ENCODE results near the gene TCIRG1. TPM values are rescaled to one million over a fixed set of nuclear protein-coding genes. Genes with fewer than 3 reads are reported as not detected.
"Not testable (repeated sequence)": the region's sequence is repeated elsewhere in the genome, so short reads cannot be mapped to it uniquely, and the experiment has no call there.

Gene TCIRG1
- total RNA-seq, 2 donors from 2014 or later: 39.5 to 51.7 TPM

- no peak for DNase-seq
- peak; percentile 48 to 63 for ATAC-seq
- intact Hi-C loops (cut with DNase I): no loop called here
Observed at GRCh38 chr11:68067991-68068390, 29.2 kb downstream of the TCIRG1 start.

- intact Hi-C loops (cut with DNase I): no loop called here
- DNase-seq: no peak
- no peak for ATAC-seq
Observed at GRCh38 chr11:68071281-68072048, 32.6 kb downstream of the TCIRG1 start.

GRCh38 chr11:68074584-68075352, 35.9 kb downstream of the TCIRG1 start:
- no peak for DNase-seq
- ATAC-seq: peak in 1 of 2 donors; percentile 15
- intact Hi-C loops (cut with DNase I): no loop called here

- ATAC-seq: no peak
- intact Hi-C loops (cut with DNase I): no loop called here
Observed at GRCh38 chr11:68076371-68077042, 37.7 kb downstream of the TCIRG1 start.

DNA sequence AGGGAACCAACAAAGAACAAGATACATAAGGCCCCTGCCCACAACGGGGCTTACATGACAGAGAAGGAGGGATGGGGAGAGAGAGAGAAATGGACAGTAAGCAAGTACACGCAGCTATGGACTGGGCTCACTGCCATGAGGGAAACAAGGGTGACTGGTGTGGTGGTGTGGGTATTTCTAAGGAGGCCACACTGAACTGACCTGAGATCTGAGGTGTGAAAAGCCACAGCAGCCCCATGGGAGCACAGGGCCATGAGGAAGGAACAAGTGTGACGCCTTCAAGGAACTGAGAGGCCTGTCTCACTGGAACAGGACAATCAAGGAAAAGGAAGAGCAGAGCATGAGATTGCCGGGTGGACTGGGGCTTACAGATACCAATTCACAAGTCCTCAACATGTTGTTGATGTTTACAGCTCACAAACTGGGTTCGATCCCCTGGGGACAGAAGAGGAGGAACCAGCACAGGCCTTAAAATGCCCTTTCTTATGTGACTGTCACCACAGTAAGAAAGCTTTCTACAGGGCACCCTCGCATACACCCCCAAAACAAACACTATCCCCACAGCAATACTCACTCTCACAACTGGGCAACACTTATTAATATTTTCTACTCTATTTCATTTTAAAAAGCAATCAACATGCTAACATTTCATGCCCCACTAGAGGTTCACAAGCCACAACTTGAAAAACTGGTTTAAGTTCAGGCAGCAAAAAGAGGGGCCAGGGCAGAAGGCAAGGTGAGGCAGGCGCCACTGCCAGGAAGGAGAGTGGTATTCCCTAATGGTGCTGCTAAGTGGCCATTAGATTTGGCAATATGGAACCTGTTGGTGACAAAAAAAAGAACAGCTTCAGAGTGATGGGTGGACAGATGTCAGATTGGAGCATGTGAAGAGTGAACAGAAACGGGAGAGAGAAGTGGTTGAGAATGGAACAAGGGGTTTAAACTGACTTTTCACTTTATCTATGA, 39.1 kb downstream of the TCIRG1 start:
- peak; percentile 30 to 73 for ATAC-seq
- intact Hi-C loops (cut with DNase I): no loop called here
- no peak for DNase-seq

More at GRCh38 chr11:68076371-68077042, 37.7 kb downstream of the TCIRG1 start:
- no peak for DNase-seq

GRCh38 chr11:68080860-68081259, 42.0 kb downstream of the TCIRG1 start:
- no peak for ATAC-seq

GRCh38 chr11:68081691-68082090, 42.9 kb downstream of the TCIRG1 start:
- ATAC-seq: no peak
- no peak for DNase-seq
- intact Hi-C loops (cut with DNase I): no loop called here

More at GRCh38 chr11:68080860-68081259, 42.0 kb downstream of the TCIRG1 start:
- no peak for DNase-seq
- intact Hi-C loops (cut with DNase I): no loop called here

DNA sequence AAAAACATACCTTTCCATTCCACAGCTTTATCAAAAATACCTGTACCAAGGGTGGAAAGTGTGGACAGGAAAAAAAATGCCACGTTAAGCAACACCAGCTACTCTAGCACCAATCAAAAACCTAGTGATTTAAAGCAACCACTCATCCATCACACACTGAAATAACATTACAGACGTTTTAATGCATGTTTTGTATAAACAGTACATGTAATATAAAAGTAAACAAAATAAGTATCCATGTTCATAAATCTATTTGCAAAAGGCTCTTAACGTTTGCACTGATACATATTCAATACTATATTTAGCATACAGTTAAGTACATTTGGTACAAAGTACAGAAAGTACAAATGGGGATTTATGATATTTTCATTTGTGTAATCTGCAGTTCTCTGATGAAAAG, 43.7 kb downstream of the TCIRG1 start:
- DNase-seq (no peak), ATAC-seq (no peak)
- intact Hi-C loops (cut with DNase I): no loop called here

DNA sequence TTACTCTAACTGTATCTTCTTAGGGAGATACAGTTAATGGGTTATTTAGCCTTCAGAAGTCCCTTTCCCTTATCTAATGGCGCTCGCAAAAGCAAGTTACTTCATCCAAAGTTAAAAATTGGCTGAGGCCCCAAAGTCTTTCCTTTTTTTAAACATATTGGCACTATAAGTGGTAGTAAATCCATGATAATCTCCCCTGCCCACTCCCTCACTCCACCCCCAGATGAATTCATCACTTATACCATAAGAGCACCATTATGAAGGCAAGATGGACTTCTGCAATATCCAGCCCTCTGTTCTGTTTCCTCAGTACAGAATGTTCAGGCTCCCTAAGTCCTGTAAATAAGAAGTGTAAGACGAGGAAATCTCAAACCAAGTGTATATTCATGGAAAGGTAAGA, 44.7 kb downstream of the TCIRG1 start:
- ATAC-seq (no peak), DNase-seq (no peak)
- intact Hi-C loops (cut with DNase I): no loop called here

DNA sequence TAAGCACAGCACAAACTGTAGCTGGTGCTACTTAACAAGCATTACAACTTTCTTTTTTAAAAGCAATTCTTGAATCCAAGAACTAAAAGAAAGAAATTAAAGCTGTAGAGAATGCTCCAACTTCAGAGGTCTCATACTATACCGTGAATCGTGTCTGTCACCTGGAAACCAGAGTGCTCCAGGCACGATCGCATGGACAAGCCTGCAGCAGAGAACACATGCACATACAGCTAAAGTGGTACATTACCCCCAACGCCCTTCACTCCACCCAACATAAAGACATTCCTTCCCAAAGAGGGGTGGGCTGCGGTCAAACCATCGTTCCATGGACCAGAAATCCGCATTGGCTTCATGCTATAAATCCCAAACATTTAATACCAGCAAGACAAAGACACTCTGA, 50.9 kb downstream of the TCIRG1 start:
- ATAC-seq (no peak), DNase-seq (no peak)
- intact Hi-C loops (cut with DNase I): no loop called here

GRCh38 chr11:68090287-68090686, 51.5 kb downstream of the TCIRG1 start:
- no peak for ATAC-seq
- intact Hi-C loops (cut with DNase I): no loop called here
- no peak for DNase-seq

DNA sequence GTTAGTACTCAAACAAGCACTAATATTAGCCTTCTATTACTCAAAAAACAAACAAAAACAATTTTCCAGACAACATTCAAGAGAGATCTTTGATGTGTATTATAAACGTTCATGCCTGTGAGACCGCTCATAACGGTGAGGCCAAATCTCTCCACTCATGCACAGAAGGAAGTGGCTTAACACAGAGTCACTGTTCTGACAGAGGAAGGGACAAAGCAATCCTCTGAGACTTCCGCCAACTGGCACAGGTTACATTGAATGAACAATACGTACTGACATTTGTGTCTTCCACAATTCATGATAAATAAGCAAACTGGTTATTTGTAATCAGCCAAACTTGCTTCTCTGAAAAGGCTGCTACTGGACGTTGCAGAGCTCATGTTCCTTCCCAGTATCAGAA, 51.9 kb downstream of the TCIRG1 start:
- intact Hi-C loops (cut with DNase I): no loop called here
- DNase-seq (no peak), ATAC-seq (peak in 1 of 2 donors; percentile 55)

GRCh38 chr11:68092411-68092810, 53.6 kb downstream of the TCIRG1 start:
- ATAC-seq (no peak), DNase-seq (no peak)
- intact Hi-C loops (cut with DNase I): no loop called here

DNA sequence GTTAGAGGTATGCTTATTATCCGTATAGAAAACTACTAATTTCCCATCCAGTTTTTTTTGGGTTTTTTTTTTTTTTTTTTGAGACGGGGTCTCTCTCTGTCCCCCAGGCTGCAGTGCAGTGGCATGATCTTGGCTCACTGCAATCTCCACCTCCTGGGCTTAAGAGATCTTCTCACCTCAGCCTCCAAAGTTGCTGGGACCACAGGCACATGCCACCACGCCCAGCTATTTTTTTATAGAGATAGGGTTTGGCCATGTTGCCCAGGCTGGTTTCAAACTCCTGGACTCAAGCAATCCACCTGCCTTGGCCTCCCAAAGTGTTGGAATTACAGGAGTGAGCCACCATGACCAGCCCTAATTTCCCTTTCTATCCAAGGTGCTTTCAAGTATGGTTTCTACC, 54.1 kb downstream of the TCIRG1 start:
- ATAC-seq; DNase-seq; intact Hi-C loops (cut with DNase I): not testable (repeated sequence)

DNA sequence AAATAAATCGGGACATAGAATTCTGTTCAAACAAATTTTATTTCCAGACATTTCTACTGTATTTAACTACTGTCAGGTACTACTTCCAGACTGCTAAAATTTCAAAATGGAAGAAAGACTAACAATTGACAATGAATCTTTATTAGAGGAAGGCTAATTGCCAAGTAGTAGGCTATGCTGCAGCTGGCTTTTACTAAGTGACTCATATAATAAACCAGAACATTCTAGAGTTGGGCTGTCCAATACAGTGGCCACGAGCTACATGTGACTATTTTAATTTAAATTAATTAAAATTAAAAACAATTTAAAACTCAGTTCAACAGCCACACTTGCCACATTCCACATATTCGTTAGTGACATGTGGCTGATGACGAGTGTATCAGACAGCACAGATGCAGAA, 54.7 kb downstream of the TCIRG1 start:
- intact Hi-C loops (cut with DNase I): no loop called here
- ATAC-seq (no peak), DNase-seq (no peak)

DNA sequence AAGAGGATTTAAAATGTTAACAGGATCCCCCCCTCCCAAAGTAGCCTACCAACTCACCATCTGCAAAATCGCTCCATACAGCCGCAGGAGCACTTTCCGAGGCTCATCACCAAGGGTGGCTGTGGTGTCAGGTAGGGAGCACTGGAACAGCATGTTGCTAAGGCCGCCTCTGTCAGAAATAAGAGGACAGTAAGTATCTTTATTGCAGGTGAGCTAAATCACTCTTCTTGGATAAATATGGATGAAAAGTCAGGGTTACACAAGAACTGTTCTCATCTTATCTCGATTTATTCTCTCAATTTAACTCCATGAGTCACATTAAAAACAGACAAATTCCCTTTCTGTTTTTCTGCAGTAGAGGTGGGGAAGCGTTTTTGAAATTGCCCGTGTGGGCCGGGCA, 58.1 kb downstream of the TCIRG1 start:
- ATAC-seq: no peak
- intact Hi-C loops (cut with DNase I): no loop called here
- no peak for DNase-seq

- ATAC-seq: no peak
- intact Hi-C loops (cut with DNase I): no loop called here
- DNase-seq: no peak
Observed at GRCh38 chr11:68099057-68099456, 60.2 kb downstream of the TCIRG1 start.

GRCh38 chr11:68099474-68100405, 60.9 kb downstream of the TCIRG1 start:
- ATAC-seq (peak; percentile 44 to 54), DNase-seq (peak; percentile 71)
- intact Hi-C loops (cut with DNase I): no loop called here
